Activated naive CD8-positive, alpha-beta T cell (primary cell): Measurements from ENCODE around the gene BLCAP.
"Not testable (repeated sequence)": the region's sequence is repeated elsewhere in the genome, so short reads cannot be mapped to it uniquely, and the experiment has no call there.

Source experiments
- H3K27ac Mint-ChIP-seq: one replicate; pipeline ENCODE4 v1.8.0; 2021; ENCODE audit warnings: mixed read lengths
- H3K27me3 Mint-ChIP-seq: one replicate; pipeline ENCODE4 v1.8.0; 2021; ENCODE audit warnings: mixed read lengths
- H3K36me3 Mint-ChIP-seq: one replicate; pipeline ENCODE4 v1.8.0; 2021; ENCODE audit warnings: mixed read lengths
- H3K4me1 Mint-ChIP-seq: one replicate; pipeline ENCODE4 v1.8.0; 2021; ENCODE audit warnings: low read depth, mixed read lengths
- H3K4me3 Mint-ChIP-seq: one replicate; pipeline ENCODE4 v1.8.0; 2021; ENCODE audit warnings: mild to moderate bottlenecking, mixed read lengths
- H3K9me3 Mint-ChIP-seq: one replicate; pipeline ENCODE4 v1.8.0; 2021; ENCODE audit warnings: low read depth, mixed read lengths

BLCAP gene

DNA sequence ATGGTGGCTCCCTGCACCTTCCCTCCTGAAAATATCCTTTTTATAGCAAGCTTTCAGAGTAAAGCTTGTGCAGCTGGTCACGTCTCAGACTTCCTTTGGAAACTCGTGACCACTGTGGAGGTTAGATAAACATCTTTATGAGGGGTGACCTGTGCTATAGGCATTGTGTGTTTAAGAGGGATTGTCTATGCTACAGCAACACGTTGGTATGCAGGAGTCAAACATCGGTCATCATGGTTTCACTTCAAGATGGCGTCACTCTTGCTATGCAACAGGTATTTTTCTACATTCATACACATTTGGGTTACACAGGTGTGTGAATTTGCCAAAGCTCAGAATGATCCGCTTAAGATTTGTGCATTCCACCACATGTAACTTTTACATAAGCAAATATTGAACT lies 14.6 kb upstream of the BLCAP start:
- Mint-ChIP-seq H3K27me3 (peaks cover 5% of the 10 kb centered on the region), H3K36me3 (no peaks in the 10 kb centered on the region), H3K9me3 (no peaks in the 10 kb centered on the region)

DNA sequence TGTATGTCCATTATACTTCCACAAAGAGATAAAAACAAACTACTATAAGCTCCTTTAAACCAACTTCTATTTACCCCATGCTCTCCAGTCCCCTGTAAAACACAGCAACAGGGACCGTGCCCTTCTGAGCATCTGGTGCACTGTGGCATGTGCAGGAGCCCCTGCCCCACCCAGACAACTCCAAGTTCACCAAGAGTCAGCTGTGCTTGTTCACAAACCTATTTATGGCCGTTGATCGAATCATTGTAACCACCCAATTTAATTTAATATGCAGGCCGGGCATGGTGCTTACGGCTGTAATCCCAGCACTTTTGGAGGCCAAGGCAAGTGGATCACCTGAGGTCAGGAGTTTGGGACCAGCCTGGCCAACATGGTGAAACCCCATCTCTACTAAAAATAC lies 13.7 kb upstream of the BLCAP start:
- Mint-ChIP-seq H3K27me3 (peaks cover 5% of the 10 kb centered on the region), H3K4me1 (no peaks in the 10 kb centered on the region), H3K4me3 (no peak overlapping the region), H3K27ac (no peak overlapping the region), H3K9me3 (no peaks in the 10 kb centered on the region), H3K36me3 (no peaks in the 10 kb centered on the region)

More for the DNA sequence above, 14.6 kb upstream of the BLCAP start:
- H3K4me3 Mint-ChIP-seq = no peak overlapping the region
- no peaks in the 10 kb centered on the region for H3K4me1 Mint-ChIP-seq
- no peak overlapping the region for H3K27ac Mint-ChIP-seq

DNA sequence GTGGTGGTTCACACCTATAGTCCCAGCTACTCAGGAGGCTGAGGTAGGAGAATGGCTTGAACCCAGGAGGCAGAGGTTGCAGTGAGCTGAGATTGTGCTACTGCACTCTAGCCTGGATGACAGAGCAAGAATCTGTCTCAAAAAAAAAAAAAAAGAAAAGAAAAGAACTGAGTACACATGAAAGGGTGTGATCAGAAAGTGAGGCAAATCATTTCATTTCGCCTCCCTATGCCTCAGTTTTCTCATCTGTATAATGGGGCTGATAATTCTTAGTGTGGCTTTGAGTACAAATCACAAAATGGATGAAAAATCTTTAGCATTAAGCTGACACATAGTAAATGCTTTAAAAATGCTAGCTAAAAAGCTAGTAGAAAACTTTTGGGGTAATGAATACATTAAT lies 13.2 kb upstream of the BLCAP start:
- H3K9me3 Mint-ChIP-seq, H3K36me3 Mint-ChIP-seq, H3K4me3 Mint-ChIP-seq, H3K4me1 Mint-ChIP-seq, H3K27ac Mint-ChIP-seq, H3K27me3 Mint-ChIP-seq: not testable (repeated sequence)

DNA sequence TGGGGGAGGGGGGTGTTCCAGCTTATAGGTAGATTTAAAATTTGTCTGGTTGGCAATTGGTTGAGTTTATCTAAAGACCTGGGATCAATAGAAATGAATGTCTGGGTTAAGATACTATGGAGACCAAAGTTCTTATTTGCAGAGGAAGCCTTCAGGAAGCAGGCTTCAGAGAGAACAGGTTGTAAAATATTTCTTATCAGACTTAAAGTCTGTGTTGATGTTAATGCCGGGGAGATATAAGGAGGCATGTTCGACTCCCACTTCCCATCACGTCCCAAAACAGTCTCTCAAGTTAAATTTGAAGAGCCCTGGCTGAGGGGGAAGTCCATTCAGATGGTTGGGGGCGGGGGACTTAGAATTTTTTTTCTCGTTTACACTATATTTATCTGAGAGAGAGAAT lies 12.3 kb upstream of the BLCAP start:
- no peak overlapping the region for H3K27ac Mint-ChIP-seq
- peaks cover 5% of the 10 kb centered on the region for H3K27me3 Mint-ChIP-seq
- H3K4me1 Mint-ChIP-seq = no peaks in the 10 kb centered on the region
- H3K4me3 Mint-ChIP-seq = no peak overlapping the region
- no peaks in the 10 kb centered on the region for H3K9me3 Mint-ChIP-seq
- no peaks in the 10 kb centered on the region for H3K36me3 Mint-ChIP-seq

DNA sequence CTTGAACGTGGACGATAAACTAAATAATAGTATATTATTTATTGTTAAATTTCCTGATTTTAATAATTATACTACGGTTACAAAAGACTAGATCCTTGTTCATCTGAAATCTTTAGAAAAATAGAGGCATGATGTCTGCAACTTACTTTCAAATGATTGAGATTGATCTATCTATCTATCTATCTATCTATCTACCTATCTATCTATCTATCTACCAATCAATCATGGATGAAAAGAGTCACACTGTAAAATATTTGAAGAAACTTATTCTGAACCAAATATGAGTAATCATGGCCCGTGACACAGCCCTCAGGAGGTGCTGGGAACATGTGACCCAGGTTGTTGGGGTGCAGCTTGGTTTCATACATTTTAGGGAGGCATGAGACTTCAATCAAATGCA lies 11.7 kb upstream of the BLCAP start:
- no peaks in the 10 kb centered on the region for H3K9me3 Mint-ChIP-seq
- H3K27me3 Mint-ChIP-seq = peaks cover 5% of the 10 kb centered on the region
- H3K27ac Mint-ChIP-seq = no peak overlapping the region
- peaks cover 3% of the 10 kb centered on the region for H3K4me1 Mint-ChIP-seq
- H3K36me3 Mint-ChIP-seq = no peaks in the 10 kb centered on the region
- no peak overlapping the region for H3K4me3 Mint-ChIP-seq

DNA sequence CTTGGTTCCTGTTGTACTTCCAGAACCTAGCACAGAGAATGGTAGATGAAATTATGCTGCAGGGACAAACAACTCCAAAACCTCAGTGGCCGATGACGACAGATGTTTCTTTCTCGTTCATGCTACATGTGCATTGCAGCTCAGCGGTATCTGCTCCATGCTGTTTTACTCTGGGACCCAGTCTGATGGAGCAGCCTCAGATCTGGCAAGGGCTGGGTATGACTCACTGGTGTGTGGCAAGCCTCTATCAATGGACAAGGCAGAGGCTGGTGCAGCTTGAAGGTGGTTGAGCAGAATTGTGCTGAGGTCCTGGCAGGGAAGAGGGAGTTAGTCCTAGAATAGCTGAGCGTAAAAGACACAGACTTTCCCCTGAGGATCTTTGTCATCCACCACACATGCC lies 10.3 kb upstream of the BLCAP start:
- Mint-ChIP-seq H3K9me3 (no peaks in the 10 kb centered on the region), H3K27me3 (peaks cover 5% of the 10 kb centered on the region), H3K4me3 (no peak overlapping the region), H3K27ac (no peak overlapping the region), H3K36me3 (no peaks in the 10 kb centered on the region), H3K4me1 (peaks cover 3% of the 10 kb centered on the region)

DNA sequence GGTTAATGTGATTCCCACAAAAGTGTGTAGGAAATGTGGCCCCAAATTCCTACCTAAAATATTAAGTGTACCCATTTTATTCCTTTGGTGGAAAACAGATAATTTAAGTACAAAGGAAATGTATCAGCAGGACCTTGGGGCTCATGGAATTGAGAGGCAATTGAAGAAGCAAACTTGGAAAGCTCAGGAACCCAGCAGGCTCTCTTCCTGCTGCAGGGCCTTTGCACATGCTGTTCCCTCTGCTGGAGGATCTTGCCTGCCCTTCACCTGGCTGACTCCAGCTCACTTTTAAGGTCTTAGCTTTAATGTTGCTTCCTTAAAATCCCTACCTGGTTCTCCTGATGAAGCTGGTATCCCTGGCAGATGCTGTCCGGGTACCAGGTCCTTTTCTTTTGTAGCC lies 9.8 kb upstream of the BLCAP start:
- no peak overlapping the region for H3K27ac Mint-ChIP-seq
- no peaks in the 10 kb centered on the region for H3K9me3 Mint-ChIP-seq
- H3K4me3 Mint-ChIP-seq = no peak overlapping the region
- H3K27me3 Mint-ChIP-seq = peaks cover 5% of the 10 kb centered on the region
- H3K36me3 Mint-ChIP-seq = no peaks in the 10 kb centered on the region
- H3K4me1 Mint-ChIP-seq = peaks cover 3% of the 10 kb centered on the region

DNA sequence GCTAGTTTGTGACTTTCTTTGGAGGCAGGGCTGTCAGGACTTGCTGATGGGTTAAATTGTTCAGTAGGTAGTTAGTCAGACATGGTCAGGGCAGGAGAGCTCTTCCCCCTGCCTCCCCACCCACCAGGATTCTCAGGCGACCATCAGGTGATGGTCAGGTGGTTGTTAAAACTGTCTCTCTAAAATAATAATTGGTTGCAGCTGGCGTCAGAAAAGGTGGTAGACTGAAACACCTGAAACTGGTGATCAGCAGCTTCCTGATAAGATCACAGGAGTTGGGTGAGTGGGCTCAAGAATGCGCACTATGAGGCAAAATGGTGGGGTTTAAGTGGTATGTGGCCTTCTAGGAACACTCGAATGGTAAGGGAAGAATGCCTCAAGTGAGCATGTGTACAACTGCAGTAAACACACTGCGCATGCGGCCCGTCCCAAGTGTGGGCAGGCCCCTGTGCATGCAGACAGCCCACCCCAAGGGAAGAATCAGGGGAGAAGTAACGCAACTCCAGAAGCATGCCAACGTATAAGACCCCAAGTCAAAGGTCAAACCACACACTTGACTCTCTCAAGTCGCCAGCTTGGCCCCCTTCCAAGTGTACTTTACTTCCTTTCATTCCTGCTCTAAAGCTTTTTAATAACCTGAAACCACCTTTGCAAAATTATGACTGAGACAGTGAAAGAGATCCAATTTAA lies 7.9 kb upstream of the BLCAP start:
- H3K4me3 Mint-ChIP-seq = no peak overlapping the region
- H3K27me3 Mint-ChIP-seq = peaks cover 5% of the 10 kb centered on the region
- H3K4me1 Mint-ChIP-seq = peaks cover 3% of the 10 kb centered on the region
- H3K36me3 Mint-ChIP-seq = no peaks in the 10 kb centered on the region
- no peak overlapping the region for H3K27ac Mint-ChIP-seq
- H3K9me3 Mint-ChIP-seq = no peaks in the 10 kb centered on the region

DNA sequence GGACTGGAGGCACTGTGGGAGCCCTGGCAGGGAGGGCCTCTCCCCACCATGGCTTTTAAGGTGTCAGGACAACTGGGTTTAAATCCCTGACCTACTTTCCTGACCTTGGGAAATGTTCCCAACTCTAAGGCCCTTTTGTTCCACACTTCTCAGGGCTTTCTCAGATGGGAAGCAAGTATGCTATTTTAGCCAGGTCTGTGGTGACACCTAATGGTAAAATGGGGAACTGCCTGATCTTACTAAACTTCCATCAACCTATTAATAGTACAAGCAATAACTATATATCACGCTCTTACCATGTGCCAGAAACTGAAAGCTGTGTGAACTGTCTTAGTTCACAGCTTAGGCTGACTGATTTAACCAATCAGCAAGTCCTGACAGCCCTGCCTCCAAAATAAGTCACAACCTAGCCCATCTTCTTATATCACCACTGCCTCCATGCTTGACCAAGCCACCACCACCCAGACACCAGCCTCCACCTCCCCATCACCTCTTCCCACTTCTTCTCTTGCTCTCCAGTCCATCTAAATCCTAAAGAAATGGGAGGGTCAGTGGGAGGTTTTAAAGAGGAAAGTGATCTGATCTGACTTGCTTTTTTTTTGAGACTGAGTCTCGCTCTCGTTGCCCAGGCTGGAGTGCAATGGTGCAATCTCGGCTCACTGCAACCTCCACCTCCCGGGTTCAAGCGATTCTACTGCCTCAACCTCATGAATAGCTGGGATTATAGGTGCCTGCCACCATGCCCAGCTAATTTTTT lies 6.9 kb upstream of the BLCAP start:
- Mint-ChIP-seq H3K36me3 (no peaks in the 10 kb centered on the region), H3K4me3 (no peak overlapping the region), H3K27ac (no peak overlapping the region), H3K9me3 (no peaks in the 10 kb centered on the region), H3K27me3 (peaks cover 5% of the 10 kb centered on the region), H3K4me1 (peaks cover 3% of the 10 kb centered on the region)

DNA sequence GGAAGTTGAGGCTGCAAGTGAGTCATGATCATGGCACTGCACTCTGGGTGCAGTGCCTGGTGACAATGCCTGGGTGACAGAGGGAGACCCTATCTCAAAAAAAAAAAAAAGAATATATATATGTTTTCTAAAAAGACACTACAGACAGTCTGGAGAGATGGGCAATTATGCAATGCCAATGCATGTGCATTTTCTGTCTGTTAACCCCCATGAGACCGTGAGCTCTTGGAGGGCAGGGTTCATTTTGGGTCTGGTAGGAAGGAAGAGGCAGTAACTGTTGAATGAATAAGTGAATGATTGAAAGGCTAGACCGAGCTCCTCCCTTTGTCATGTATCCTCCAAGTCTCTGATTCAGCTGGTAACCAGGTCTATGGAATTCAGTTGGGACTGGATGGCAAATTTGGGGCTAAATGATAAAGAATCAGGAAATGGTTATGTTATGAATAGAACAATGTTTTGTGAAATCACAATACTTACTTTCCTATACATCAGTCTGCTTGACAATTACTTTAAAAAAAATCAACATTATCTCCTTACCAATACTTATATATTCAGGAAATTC lies 5.6 kb upstream of the BLCAP start:
- H3K27me3 Mint-ChIP-seq = peaks cover 2% of the 10 kb centered on the region
- no peak overlapping the region for H3K4me3 Mint-ChIP-seq
- peaks cover 7% of the 10 kb centered on the region for H3K4me1 Mint-ChIP-seq
- H3K36me3 Mint-ChIP-seq = no peaks in the 10 kb centered on the region
- no peaks in the 10 kb centered on the region for H3K9me3 Mint-ChIP-seq
- H3K27ac Mint-ChIP-seq = no peak overlapping the region

DNA sequence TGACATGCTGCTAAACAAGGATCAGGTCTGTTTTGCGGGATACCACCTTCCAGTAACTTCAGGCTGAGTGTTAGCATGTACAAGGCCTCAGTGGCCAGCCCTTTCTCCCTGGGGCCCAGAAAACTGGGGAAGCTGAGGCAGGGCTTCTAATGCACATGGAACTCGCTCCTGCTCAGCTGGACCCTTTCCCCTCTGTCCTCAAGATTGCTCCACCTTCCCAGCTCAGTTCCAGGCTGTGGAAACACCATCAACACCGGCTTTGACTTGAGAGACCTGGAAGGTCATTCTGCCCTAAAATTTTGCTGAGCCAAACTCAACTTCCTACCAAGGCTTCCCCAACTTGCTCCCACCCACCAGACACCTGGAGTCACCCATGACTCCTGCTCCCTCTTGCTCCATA lies 4.2 kb upstream of the BLCAP start:
- Mint-ChIP-seq H3K27me3 (peaks cover 2% of the 10 kb centered on the region), H3K4me3 (no peak overlapping the region), H3K36me3 (no peaks in the 10 kb centered on the region), H3K27ac (no peak overlapping the region), H3K4me1 (peaks cover 7% of the 10 kb centered on the region), H3K9me3 (no peaks in the 10 kb centered on the region)

DNA sequence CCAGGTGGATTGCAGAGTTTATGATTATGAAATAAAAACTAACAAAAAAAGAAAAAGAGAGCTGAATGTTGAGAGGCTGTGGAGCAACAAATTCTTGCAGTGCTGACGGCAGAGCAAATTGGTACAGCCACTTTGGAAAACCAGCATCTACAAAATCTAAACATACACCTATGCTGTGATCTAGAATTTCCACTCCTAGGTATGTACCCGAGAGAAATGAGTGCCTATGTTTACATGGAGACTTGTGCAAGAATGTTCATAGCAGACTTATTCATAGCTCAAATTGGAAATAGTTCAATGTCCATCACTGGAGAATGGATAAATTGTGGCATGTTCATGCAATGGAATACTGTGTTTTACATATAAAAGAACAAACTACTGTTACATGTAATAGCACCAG lies 3.0 kb upstream of the BLCAP start:
- Mint-ChIP-seq H3K36me3 (no peaks in the 10 kb centered on the region), H3K9me3 (no peaks in the 10 kb centered on the region), H3K27ac (no peak overlapping the region), H3K27me3 (peaks cover 2% of the 10 kb centered on the region), H3K4me1 (peaks cover 19% of the 10 kb centered on the region), H3K4me3 (no peak overlapping the region)

DNA sequence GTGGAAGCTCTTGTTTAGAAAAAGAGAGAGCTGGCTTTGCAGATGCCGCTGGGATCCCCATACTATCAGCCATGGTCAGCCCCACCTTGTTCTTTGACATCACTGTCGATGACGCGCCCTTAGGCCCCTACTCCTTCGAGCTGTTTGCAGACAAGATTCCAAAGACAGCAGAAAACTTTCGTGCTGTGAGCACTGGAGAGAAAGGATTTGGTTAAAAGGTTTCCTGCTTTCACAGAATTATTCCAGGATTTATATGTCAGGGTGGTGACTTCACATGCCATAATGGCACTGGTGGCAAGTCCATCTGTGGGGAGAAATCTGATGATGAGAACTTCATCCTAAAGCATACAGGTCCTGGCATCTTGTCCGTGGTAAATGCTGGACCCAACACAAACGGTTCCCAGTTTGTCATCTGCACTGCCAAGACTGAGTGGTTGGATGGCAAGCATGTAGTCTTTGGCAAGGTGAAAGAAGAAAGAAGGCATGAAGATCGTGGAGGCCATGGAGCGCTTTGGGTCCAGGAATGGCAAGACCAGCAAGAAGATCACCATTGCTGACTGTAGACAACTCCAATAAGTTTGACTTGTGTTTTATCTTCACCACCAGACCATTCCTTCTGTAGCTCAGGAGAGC lies 2.4 kb upstream of the BLCAP start:
- no peak overlapping the region for H3K27ac Mint-ChIP-seq
- H3K27me3 Mint-ChIP-seq = no peaks in the 10 kb centered on the region
- no peaks in the 10 kb centered on the region for H3K36me3 Mint-ChIP-seq
- no peaks in the 10 kb centered on the region for H3K9me3 Mint-ChIP-seq
- H3K4me1 Mint-ChIP-seq = peaks cover 25% of the 10 kb centered on the region
- H3K4me3 Mint-ChIP-seq = no peak overlapping the region

DNA sequence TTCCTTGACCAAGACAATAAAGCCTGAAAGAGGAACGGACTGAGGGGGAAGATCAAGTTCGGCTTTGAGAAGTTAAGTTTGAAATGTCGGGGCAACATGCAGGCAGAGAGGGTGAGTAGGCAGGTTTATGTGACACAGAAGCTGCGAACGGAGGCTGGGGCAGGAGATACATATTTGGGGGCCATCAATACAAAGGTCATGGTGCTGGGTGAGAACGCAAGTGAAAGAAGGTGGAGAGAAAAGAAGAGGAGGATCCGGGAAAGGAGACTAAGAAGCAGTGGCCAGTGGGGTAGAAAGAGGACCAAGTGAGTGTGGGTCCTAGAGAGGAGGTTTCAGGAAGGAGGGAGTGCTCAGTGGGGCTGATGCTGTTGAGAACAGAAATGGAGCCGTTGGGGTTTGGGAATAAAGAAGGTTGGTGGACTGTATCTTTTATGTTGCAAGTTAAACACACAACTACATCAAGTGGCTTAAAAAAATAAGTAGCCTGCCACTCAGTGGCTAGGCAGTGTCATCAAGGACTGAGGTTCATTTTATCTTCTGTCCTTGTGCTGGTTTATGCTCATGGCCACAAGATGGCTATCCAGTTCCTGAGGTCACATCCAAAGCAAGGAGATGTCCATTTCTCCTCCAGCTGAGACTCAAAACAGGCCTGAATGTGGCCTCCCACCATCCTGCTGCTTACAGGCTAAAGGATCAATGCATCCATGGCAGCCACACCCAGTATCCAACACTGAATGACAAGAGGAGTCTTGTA lies 1.7 kb upstream of the BLCAP start:
- Mint-ChIP-seq H3K9me3 (no peaks in the 10 kb centered on the region), H3K4me1 (peaks cover 29% of the 10 kb centered on the region), H3K36me3 (no peaks in the 10 kb centered on the region), H3K4me3 (peak overlapping the region; percentile 85), H3K27ac (no peak overlapping the region), H3K27me3 (no peaks in the 10 kb centered on the region)
